OCI-LY1 (cell line): Measurements from ENCODE around the gene CCT4.

Source experiments
- CTCF ChIP-seq: fragments of 200-600 bp; sonication (generic), shearing (Covaris generic); IDR thresholded peaks from 2 replicates; pipeline ENCODE4 v1.5.1; 2017; ENCODE audit warnings: mild to moderate bottlenecking, antibody characterized with exemption, low read length, moderate library complexity, mixed read lengths
- EZH2 ChIP-seq: fragments of 200-600 bp; sonication (generic), shearing (Covaris generic); IDR thresholded peaks from 2 replicates; pipeline ENCODE4 v1.8.0; 2017; ENCODE audit warnings: borderline replicate concordance, mixed run types, mild to moderate bottlenecking, antibody characterized with exemption, low read length, moderate library complexity, mixed read lengths

GRCh38 chr2:61876400-61876799 is 12.1 kb downstream of the CCT4 start:
- no peak for TF ChIP-seq CTCF
- no peak for TF ChIP-seq EZH2
